GM23338 (cell line): ENCODE measurements around the gene GLOD5.

Experiments
- CREB1 ChIP-seq: fragments of 250-450 bp; sonication (Bioruptor Pico); IDR thresholded peaks from 2 replicates; pipeline ENCODE4 v1.5.0; 2020; ENCODE audit warnings: low read depth, mild to moderate bottlenecking, moderate library complexity
- CTCF ChIP-seq, 2 experiments: fragments of 200-600 bp in 1 of 2; sonication (generic) in 1 of 2; conservative IDR thresholded peaks; 2 replicates each; pipeline versions ENCODE4 v1.5.1 to v1.6.1; 2016 to 2017; ENCODE audit warnings: antibody characterized with exemption in 2 of 2, low read depth in 2 of 2, mild to moderate bottlenecking in 2 of 2, moderate library complexity in 1 of 2
- EZH2 ChIP-seq: fragments of 200-600 bp; sonication (generic); IDR thresholded peaks from one replicate; pipeline ENCODE4 v1.8.0; 2017; ENCODE audit warnings: antibody characterized with exemption, mild to moderate bottlenecking, low read depth; ENCODE audit not compliant: unreplicated experiment
- EZH2phosphoT487 ChIP-seq: fragments of 200-600 bp; sonication (generic); IDR thresholded peaks from one replicate; pipeline ENCODE4 v1.8.1; 2018; ENCODE audit warnings: antibody characterized with exemption; ENCODE audit not compliant: unreplicated experiment
- NANOG ChIP-seq: IDR thresholded peaks from 2 replicates; pipeline ENCODE4 v1.6.1; 2016; ENCODE audit warnings: antibody characterized with exemption, borderline replicate concordance
- POLR2AphosphoS5 ChIP-seq: IDR thresholded peaks from 2 replicates; pipeline ENCODE4 v1.6.1; 2016; ENCODE audit warnings: antibody characterized with exemption, low read depth
- REST ChIP-seq: IDR thresholded peaks from one replicate; pipeline ENCODE4 v1.6.1; 2018; ENCODE audit warnings: antibody characterized with exemption; ENCODE audit not compliant: unreplicated experiment
- STAT1 ChIP-seq: IDR thresholded peaks from one replicate; pipeline ENCODE4 v1.6.1; 2016; ENCODE audit warnings: antibody characterized with exemption; ENCODE audit not compliant: unreplicated experiment

DNA sequence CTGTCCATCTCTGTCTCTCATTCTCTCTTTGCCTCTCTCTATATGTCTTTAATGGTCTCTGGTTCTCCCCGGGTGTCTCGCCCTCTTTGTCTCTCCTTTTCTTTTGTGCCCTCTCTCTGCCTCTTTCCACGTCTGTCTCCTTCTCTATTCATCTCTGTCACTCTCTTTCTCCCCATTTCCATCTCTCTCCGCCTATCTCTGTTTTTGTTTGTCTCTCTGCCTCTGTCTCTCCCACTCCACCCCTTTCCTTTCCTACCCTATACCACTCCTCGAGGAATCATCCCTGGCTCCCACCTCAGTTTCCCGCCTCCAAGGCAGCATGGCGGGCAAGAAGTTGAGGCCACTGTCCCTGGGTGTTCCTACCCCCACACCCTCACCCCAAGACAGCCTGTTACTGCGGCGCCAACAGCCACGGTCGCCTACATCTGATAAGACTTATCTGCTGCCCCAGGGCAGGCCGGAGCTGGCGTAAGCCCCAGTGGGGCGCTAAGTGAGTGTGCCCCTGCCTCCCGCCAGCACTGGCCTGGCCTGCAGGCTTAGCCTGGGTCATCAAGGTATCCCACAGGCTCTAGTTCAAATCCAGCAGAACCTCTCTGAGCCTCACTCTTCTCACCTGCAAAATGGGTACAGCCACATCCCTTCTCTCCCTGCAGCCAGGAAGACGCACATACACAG is 24.1 kb downstream of the GLOD5 start:
- TF ChIP-seq CTCF (conservative IDR thresholded peaks at IDR 0.05; ENCODE audit: low read depth in 2 of 2) (no peak), POLR2AphosphoS5 (no peak), EZH2 (no peak), CREB1 (CRISPR knock-in tag) (no peak), NANOG (no peak), EZH2phosphoT487 (no peak), REST (no peak), STAT1 (no peak)
